ENCODE data around the gene SPTBN1.

SPTBN1 gene

DNA sequence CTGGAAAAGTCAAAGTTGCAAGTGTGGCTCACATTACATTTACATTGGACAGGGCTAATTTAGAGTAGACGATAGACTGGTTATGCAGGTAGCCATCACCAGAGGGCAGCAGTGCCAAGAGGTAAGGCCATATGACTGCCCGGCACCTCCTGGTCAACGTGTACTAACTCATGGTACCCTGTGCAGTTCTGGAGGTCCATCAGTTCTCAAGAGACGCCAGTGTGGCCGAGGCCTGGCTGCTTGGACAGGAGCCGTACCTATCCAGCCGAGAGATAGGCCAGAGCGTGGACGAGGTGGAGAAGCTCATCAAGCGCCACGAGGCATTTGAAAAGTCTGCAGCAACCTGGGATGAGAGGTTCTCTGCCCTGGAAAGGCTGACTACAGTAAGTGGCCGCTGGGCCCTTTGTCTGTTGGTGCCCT, 201.5 kb downstream of the SPTBN1 start:
- DNase-seq (ENCODE audit: low read depth) = no peak
- TF ChIP-seq, protein P1, sequence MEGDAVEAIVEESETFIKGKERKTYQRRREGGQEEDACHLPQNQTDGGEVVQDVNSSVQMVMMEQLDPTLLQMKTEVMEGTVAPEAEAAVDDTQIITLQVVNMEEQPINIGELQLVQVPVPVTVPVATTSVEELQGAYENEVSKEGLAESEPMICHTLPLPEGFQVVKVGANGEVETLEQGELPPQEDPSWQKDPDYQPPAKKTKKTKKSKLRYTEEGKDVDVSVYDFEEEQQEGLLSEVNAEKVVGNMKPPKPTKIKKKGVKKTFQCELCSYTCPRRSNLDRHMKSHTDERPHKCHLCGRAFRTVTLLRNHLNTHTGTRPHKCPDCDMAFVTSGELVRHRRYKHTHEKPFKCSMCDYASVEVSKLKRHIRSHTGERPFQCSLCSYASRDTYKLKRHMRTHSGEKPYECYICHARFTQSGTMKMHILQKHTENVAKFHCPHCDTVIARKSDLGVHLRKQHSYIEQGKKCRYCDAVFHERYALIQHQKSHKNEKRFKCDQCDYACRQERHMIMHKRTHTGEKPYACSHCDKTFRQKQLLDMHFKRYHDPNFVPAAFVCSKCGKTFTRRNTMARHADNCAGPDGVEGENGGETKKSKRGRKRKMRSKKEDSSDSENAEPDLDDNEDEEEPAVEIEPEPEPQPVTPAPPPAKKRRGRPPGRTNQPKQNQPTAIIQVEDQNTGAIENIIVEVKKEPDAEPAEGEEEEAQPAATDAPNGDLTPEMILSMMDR (IDR thresholded peaks at IDR 0.05; ENCODE audit: low read depth, low read length, missing control alignments) = peak; percentile 59
- H3K4me3 ChIP-seq (ENCODE audit: low read depth, low read length) = no peak overlapping the region

DNA sequence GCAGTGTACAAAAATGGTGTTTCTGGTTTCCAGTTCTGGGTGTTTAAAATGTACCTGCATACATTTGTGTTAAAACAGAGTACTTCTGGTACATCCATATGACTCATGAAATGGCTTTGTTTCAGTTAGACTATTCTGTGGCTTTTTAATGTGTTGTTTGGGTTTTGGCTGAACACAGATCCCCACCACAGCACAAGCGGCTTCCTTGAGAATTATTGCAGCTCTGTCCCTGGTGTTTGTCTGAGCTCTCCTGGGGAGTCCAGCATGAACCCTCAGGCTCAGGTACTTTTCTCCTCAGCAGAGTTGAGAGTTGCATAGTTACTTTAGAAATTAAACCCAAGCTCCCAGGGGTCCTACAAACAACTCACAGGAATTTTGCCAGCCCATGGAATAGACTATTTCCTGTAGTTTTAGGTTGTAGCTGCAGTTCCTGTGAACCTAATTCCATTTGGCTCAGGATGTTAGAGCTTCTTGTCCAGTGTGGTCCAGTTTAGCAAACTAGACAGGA, 202.5 kb downstream of the SPTBN1 start:
- no peak overlapping the region for H3K4me3 ChIP-seq (ENCODE audit: low read depth, low read length)
- TF ChIP-seq, protein P1 (IDR thresholded peaks at IDR 0.05; ENCODE audit: low read depth, low read length, missing control alignments) = no peak
- DNase-seq (ENCODE audit: low read depth) = no peak

GRCh38 chr2:54659527-54659926, 203.4 kb downstream of the SPTBN1 start:
- TF ChIP-seq, protein P1 (IDR thresholded peaks at IDR 0.05; ENCODE audit: low read depth, low read length, missing control alignments) = no peak
- no peak for DNase-seq (ENCODE audit: low read depth)
- H3K4me3 ChIP-seq (ENCODE audit: low read depth, low read length) = no peak overlapping the region

DNA sequence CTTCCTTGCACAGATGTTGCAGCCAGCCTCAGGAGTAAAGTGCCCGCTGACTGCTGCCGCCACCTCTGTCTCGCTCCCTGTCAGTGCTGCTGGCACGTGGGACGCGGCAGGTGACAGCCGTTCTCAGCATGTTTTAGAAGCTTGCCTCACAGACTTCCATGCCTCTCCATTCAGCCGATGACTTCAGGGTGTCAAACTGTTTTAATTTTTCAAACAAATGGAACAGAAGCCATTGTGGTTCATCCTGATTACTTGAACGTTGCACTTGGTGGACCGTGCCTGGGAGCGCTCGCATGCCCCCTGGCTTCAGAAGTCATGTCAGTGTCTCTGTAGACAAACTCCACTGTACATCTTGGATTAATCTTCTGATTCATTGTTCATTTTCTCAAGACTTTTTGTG, 204.6 kb downstream of the SPTBN1 start:
- DNase-seq (ENCODE audit: low read depth) = no peak
- TF ChIP-seq, protein P1 (IDR thresholded peaks at IDR 0.05; ENCODE audit: low read depth, low read length, missing control alignments) = no peak
- H3K4me3 ChIP-seq (ENCODE audit: low read depth, low read length) = no peak overlapping the region

- TF ChIP-seq, protein P1 (IDR thresholded peaks at IDR 0.05; ENCODE audit: low read depth, low read length, missing control alignments) = no peak
- no peak for DNase-seq (ENCODE audit: low read depth)
- H3K4me3 ChIP-seq (ENCODE audit: low read depth, low read length) = no peak overlapping the region
Observed at GRCh38 chr2:54663424-54664030, 207.4 kb downstream of the SPTBN1 start.

DNA sequence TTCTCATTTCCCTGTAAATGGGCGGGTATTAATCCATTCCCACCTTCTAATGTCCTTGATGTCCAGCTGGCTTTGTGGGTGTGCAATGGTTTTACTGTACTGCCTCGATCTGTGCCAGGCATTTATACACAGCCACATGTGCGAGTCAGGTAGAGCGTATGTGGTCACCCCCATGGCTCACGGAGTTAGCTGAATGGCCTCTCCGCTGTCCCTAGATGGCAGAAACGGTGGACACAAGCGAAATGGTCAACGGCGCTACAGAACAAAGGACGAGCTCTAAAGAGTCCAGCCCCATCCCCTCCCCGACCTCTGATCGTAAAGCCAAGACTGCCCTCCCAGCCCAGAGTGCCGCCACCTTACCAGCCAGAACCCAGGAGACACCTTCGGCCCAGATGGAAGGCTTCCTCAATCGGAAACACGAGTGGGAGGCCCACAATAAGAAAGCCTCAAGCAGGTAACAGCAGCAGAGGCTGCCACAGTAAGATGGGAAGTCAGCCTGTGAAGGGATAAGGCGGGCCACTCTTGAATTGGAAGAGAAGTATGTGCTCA, 208.2 kb downstream of the SPTBN1 start:
- DNase-seq (ENCODE audit: low read depth) = no peak
- H3K4me3 ChIP-seq (ENCODE audit: low read depth, low read length) = no peak overlapping the region
- TF ChIP-seq, protein P1 (IDR thresholded peaks at IDR 0.05; ENCODE audit: low read depth, low read length, missing control alignments) = no peak

- TF ChIP-seq, protein P1 (IDR thresholded peaks at IDR 0.05; ENCODE audit: low read depth, low read length, missing control alignments) = peak; percentile 72
Observed at GRCh38 chr2:54665436-54665856, 209.3 kb downstream of the SPTBN1 start.

More at GRCh38 chr2:54665436-54665856, 209.3 kb downstream of the SPTBN1 start:
- H3K4me3 ChIP-seq (ENCODE audit: low read depth, low read length) = no peak overlapping the region
- no peak for DNase-seq (ENCODE audit: low read depth)

Data from GM12864 (cell line).